Fibroblast of lung (primary cell): ENCODE data around the gene RAB23. TPM values are rescaled to one million over a fixed set of nuclear protein-coding genes. Genes with fewer than 3 reads are reported as not detected.
A peak's percentile ranks its signal among the peaks of the same experiment; 100 is the strongest.

ENCODE experiments used
- DNase-seq, 2 donors: peaks; one replicate each; pipeline versions ENCODE4 v3.0.0 to v3.0.0-alpha.2; 2010; ENCODE audit warnings: low read depth in 2 of 2
- H2AFZ ChIP-seq: 2 replicates; pipeline ENCODE4 v1.5.1; 2012; ENCODE audit warnings: low read length, control low read depth, inconsistent platforms
- H3K27ac ChIP-seq: 2 replicates; pipeline ENCODE4 v1.5.1; 2011; ENCODE audit warnings: low read length, control low read depth; ENCODE audit not compliant: insufficient read depth
- H3K27me3 ChIP-seq: 2 replicates; pipeline ENCODE4 v1.5.1; 2011; ENCODE audit warnings: mild to moderate bottlenecking, low read length; ENCODE audit not compliant: control insufficient read depth, insufficient read depth
- H3K36me3 ChIP-seq: 2 replicates; pipeline ENCODE4 v1.5.1; 2011; ENCODE audit warnings: low read length; ENCODE audit not compliant: control insufficient read depth, insufficient read depth
- H3K4me1 ChIP-seq: 2 replicates; pipeline ENCODE4 v1.5.1; 2011; ENCODE audit warnings: low read length; ENCODE audit not compliant: control insufficient read depth, insufficient read depth; ENCODE audit errors: extremely low read depth
- H3K4me2 ChIP-seq: 2 replicates; pipeline ENCODE4 v1.5.1; 2011; ENCODE audit warnings: low read length, control low read depth; ENCODE audit not compliant: insufficient read depth; ENCODE audit errors: extremely low read depth
- H3K4me3 ChIP-seq, 4 experiments: fragments of 200-600 bp in 1 of 4; sonication (generic) in 1 of 4; replicated peaks in 1 of 4; 2 replicates each; pipeline ENCODE4 v1.5.1; 2011 to 2016; ENCODE audit warnings: low read length in 4 of 4, low read depth in 3 of 4, mild to moderate bottlenecking in 3 of 4, control low read depth in 2 of 4, inconsistent platforms in 1 of 4, mixed read lengths in 1 of 4; ENCODE audit not compliant: insufficient read depth in 1 of 4; ENCODE audit errors: control extremely low read depth in 1 of 4
- H3K79me2 ChIP-seq: 2 replicates; pipeline ENCODE4 v1.5.1; 2012; ENCODE audit warnings: mild to moderate bottlenecking, low read length, inconsistent platforms; ENCODE audit not compliant: control insufficient read depth, insufficient read depth
- H3K9ac ChIP-seq: 2 replicates; pipeline ENCODE4 v1.5.1; 2011; ENCODE audit warnings: mild to moderate bottlenecking, low read length, control low read depth; ENCODE audit not compliant: insufficient read depth
- H3K9me3 ChIP-seq: 2 replicates; pipeline ENCODE4 v1.5.1; 2012; ENCODE audit warnings: low read depth, low read length; ENCODE audit not compliant: control insufficient read depth, insufficient read depth
- H4K20me1 ChIP-seq: 2 replicates; pipeline ENCODE4 v1.5.1; 2011; ENCODE audit warnings: low read length; ENCODE audit not compliant: control insufficient read depth, insufficient read depth; ENCODE audit errors: extremely low read depth
- EZH2 ChIP-seq: IDR thresholded peaks from 2 replicates; pipeline ENCODE4 v1.5.1; 2012; ENCODE audit warnings: low read length, control low read depth, mild to moderate bottlenecking; ENCODE audit errors: missing control alignments
- polyA plus RNA-seq, 2 donors: library from polyadenylated mRNA; depleted of rRNA in 1 of 2; stranded (reverse) in 1 of 2; unstranded in 1 of 2; fragments of >200 nt; gene quantifications; 2 replicates each; pipeline ENCODE4 v1.2.1, GENCODE V29; 2011 to 2012; ENCODE audit warnings: missing spikeins in 1 of 2
- total RNA-seq: library from RNA; depleted of rRNA; stranded (reverse); fragments of >200 nt; gene quantifications from 2 replicates; pipeline ENCODE4 v1.2.1, GENCODE V29; 2014
- TF ChIP-seq, protein P1 (sequence below), 2 donors: IDR thresholded peaks in 1 of 2; conservative IDR thresholded peaks in 1 of 2; 1 replicate in 1 of 2; 2 replicates in 1 of 2; pipeline ENCODE4 v1.5.1; 2011 to 2012; ENCODE audit warnings: low read length in 2 of 2, control low read depth in 1 of 2, inconsistent platforms in 1 of 2, low read depth in 1 of 2, mild to moderate bottlenecking in 1 of 2

Gene RAB23
- total and polyA plus RNA-seq, 2 donors (not counting 1 experiment from before 2014, with no cell fraction given): 61.2 to 68.0 TPM

DNA sequence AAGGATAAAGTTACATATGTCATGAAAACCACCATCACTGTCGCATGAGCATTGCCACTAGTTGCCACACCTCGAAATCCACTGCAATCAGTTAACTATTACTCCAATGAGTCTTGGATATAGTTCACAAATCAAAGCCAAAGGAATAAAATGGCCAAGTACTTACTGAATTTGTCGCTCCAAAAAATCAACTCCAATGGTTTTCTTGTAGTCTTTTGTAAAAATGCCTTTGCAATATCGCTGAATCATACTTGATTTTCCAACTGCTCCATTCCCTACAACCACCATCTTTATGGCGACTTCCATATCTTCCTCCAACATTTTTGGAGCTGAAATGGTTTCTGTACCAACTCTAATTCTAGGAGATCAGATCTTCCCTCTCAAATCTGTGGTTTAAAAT is 12.0 kb downstream of the RAB23 start:
- Histone ChIP-seq H2AFZ (no peak overlapping the region), H3K9me3 (no peaks in the 10 kb centered on the region), H3K36me3 (no peaks in the 10 kb centered on the region), H3K27me3 (no peaks in the 10 kb centered on the region), H3K4me3 (no peak overlapping the region), H3K4me1 (peaks cover 2% of the 10 kb centered on the region), H3K4me2 (no peak overlapping the region), H3K79me2 (peaks cover 54% of the 10 kb centered on the region), H4K20me1 (no peaks in the 10 kb centered on the region), H3K27ac (no peak overlapping the region), H3K9ac (no peak overlapping the region)
- TF ChIP-seq EZH2: no peak
- TF ChIP-seq, protein P1, sequence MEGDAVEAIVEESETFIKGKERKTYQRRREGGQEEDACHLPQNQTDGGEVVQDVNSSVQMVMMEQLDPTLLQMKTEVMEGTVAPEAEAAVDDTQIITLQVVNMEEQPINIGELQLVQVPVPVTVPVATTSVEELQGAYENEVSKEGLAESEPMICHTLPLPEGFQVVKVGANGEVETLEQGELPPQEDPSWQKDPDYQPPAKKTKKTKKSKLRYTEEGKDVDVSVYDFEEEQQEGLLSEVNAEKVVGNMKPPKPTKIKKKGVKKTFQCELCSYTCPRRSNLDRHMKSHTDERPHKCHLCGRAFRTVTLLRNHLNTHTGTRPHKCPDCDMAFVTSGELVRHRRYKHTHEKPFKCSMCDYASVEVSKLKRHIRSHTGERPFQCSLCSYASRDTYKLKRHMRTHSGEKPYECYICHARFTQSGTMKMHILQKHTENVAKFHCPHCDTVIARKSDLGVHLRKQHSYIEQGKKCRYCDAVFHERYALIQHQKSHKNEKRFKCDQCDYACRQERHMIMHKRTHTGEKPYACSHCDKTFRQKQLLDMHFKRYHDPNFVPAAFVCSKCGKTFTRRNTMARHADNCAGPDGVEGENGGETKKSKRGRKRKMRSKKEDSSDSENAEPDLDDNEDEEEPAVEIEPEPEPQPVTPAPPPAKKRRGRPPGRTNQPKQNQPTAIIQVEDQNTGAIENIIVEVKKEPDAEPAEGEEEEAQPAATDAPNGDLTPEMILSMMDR (conservative IDR thresholded peaks at IDR 0.05 in 1 of 2, IDR thresholded peaks at IDR 0.05 in 1 of 2; ENCODE audit: low read depth in 1 of 2, low read length in 2 of 2): no peak
- DNase-seq: no peak

DNA sequence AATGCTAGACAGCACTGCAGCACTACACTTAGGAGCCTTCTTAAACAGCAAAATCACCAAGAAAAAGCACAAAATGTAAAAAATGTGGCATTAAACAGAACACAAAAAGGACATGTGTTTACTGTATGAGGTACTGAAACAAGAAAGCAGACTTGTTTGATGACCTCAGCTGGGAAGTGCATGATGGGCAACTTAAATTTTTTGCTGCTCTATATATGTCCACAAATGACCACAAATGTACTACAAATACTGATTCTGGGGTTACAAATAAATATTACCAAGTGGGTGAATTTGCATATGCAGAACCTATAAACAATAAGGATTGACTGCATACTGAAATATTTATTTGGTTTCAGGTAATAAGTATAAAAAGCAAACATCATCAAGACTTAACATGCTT is 13.1 kb downstream of the RAB23 start:
- Histone ChIP-seq H4K20me1 (no peaks in the 10 kb centered on the region), H3K4me2 (no peak overlapping the region), H2AFZ (no peak overlapping the region), H3K27ac (no peak overlapping the region), H3K9me3 (no peaks in the 10 kb centered on the region), H3K4me3 (no peak overlapping the region), H3K27me3 (no peaks in the 10 kb centered on the region), H3K36me3 (no peaks in the 10 kb centered on the region), H3K9ac (no peak overlapping the region), H3K4me1 (peaks cover 2% of the 10 kb centered on the region), H3K79me2 (peaks cover 44% of the 10 kb centered on the region)
- TF ChIP-seq, protein P1 (conservative IDR thresholded peaks at IDR 0.05 in 1 of 2, IDR thresholded peaks at IDR 0.05 in 1 of 2; ENCODE audit: low read depth in 1 of 2, low read length in 2 of 2): no peak
- TF ChIP-seq EZH2: no peak
- DNase-seq: no peak

DNA sequence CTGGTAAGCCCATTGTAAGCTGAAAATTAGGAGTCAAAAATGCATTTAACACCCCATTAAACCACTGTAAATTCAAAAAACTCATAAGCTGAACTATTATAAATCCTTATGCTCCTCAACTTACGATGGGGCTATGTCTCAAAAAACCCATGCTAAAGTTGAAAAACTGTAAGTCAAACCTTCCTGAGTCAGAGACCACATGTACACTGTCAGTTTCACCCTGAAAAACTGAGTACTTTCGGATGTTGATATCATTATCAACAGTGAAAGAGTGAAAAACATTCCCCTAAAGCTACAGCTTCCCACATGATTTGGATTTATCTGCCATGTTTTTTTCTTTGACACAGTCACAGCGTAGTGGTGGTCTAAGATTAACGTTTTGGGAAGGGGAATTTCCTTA is 14.2 kb downstream of the RAB23 start:
- Histone ChIP-seq H3K4me2 (no peak overlapping the region), H4K20me1 (no peaks in the 10 kb centered on the region), H3K9me3 (no peaks in the 10 kb centered on the region), H2AFZ (no peak overlapping the region), H3K79me2 (peaks cover 35% of the 10 kb centered on the region), H3K36me3 (peaks cover 2% of the 10 kb centered on the region), H3K4me3 (no peak overlapping the region), H3K27ac (no peak overlapping the region), H3K9ac (no peak overlapping the region), H3K27me3 (no peaks in the 10 kb centered on the region), H3K4me1 (peaks cover 2% of the 10 kb centered on the region)
- TF ChIP-seq, protein P1 (conservative IDR thresholded peaks at IDR 0.05 in 1 of 2, IDR thresholded peaks at IDR 0.05 in 1 of 2; ENCODE audit: low read depth in 1 of 2, low read length in 2 of 2): no peak
- TF ChIP-seq EZH2: no peak
- DNase-seq: peak in 1 of 2 donors; percentile 44
